Upper lobe of left lung (tissue), 6 donors: ENCODE measurements around the gene P2RY14. TPM values are rescaled to one million over a fixed set of nuclear protein-coding genes. Genes with fewer than 3 reads are reported as not detected.
"Not testable (repeated sequence)": the region's sequence is repeated elsewhere in the genome, so short reads cannot be mapped to it uniquely, and the experiment has no call there.

Experiments
- ATAC-seq, 2 donors: fragments of 200-7000 bp; cut with Tn5 transposase; one replicate each; pipeline ENCODE4 v1.9.1; 2022; ENCODE audit warnings: mild to moderate bottlenecking in 2 of 2, moderate library complexity in 2 of 2; ENCODE audit not compliant: low FRiP score in 2 of 2
- DNase-seq, 2 donors: peaks; one replicate each; pipeline ENCODE4 v3.0.0-alpha.2; 2019 to 2020
- H3K27ac ChIP-seq, 4 donors: fragments of 200-600 bp; sonication (generic); one replicate each; pipeline ENCODE4 v1.5.1; 2016 to 2019
- H3K27me3 ChIP-seq, 4 donors: fragments of 200-600 bp; sonication (generic); one replicate each; pipeline ENCODE4 v1.5.1; 2017 to 2019
- H3K36me3 ChIP-seq, 4 donors: fragments of 200-600 bp; sonication (generic); one replicate each; pipeline ENCODE4 v1.5.1; 2016 to 2019
- H3K4me1 ChIP-seq, 4 donors: fragments of 200-600 bp; sonication (generic); one replicate each; pipeline ENCODE4 v1.5.1; 2018 to 2019
- H3K4me3 ChIP-seq, 4 donors: fragments of 200-600 bp; sonication (generic); one replicate each; pipeline ENCODE4 v1.5.1; 2017 to 2019; ENCODE audit warnings: mild to moderate bottlenecking in 2 of 4, moderate library complexity in 1 of 4
- H3K9me3 ChIP-seq, 4 donors: fragments of 200-600 bp; sonication (generic); one replicate each; pipeline ENCODE4 v1.5.1; 2018 to 2019
- CTCF ChIP-seq, 6 experiments: fragments of 450-650 bp in 4 of 6; fragments of 200-600 bp in 2 of 6; sonication (generic) in 2 of 6; IDR thresholded peaks; one replicate each; pipeline ENCODE4 v1.5.1; 2016 to 2019; ENCODE audit warnings: antibody characterized with exemption in 6 of 6
- EP300 ChIP-seq, 4 donors: sonication (generic); formaldehyde crosslinking; IDR thresholded peaks; one replicate each; pipeline ENCODE4 v1.5.1; 2017; ENCODE audit warnings: antibody characterized with exemption in 4 of 4, control low read depth in 2 of 4
- POLR2A ChIP-seq, 4 donors: fragments of 450-650 bp; IDR thresholded peaks; one replicate each; pipeline ENCODE4 v1.5.1; 2016 to 2017; ENCODE audit warnings: antibody characterized with exemption in 4 of 4, mild to moderate bottlenecking in 2 of 4
- POLR2AphosphoS5 ChIP-seq, 2 donors: sonication (generic); formaldehyde crosslinking; IDR thresholded peaks; one replicate each; pipeline ENCODE4 v1.5.1; 2017; ENCODE audit warnings: antibody characterized with exemption in 2 of 2
- WGBS, 2 donors: methylation state at CpG; one replicate each; pipeline ENCODE4 v1.1.5; 2017 to 2018; 5-methylcytosine and 5-hydroxymethylcytosine counted together
- total RNA-seq, 6 donors: library from RNA; depleted of rRNA in 4 of 6; stranded (reverse); fragments of >200 nt in 4 of 6; gene quantifications; one replicate each; pipeline versions ENCODE4 v1.1.0 to v1.2.1, GENCODE V29; 2016 to 2021
- donor health status: DM: no; HTN: no; CAD: no; lungs with moderate emphysema.
- donor health status: DM: no; HTN: yes; CAD: no; lungs with severe emphysema.

P2RY14 gene
- total RNA-seq, 6 donors from 2014 or later: 1.7 to 6.2 (median 3.9) TPM

- no peak overlapping the region for H3K27ac ChIP-seq
- H3K27me3 ChIP-seq: no peaks in the 10 kb centered on the region
- H3K4me3 ChIP-seq: no peak overlapping the region
- TF ChIP-seq CTCF (IDR thresholded peaks at IDR 0.05) (no peak), POLR2AphosphoS5 (IDR thresholded peaks at IDR 0.05) (no peak), EP300 (IDR thresholded peaks at IDR 0.05) (no peak), POLR2A (IDR thresholded peaks at IDR 0.05) (no peak)
- H3K36me3 ChIP-seq: no peaks in the 10 kb centered on the region
- DNase-seq: no peak
- 84 to 87% methylated on average over 1 of the region's 1 CpG for WGBS, 2 donors
- no peaks in the 10 kb centered on the region for H3K9me3 ChIP-seq
- ATAC-seq: no peak
- H3K4me1 ChIP-seq: no peaks in the 10 kb centered on the region
Observed at GRCh38 chr3:151264605-151265004, 13.7 kb downstream of the P2RY14 start.

GRCh38 chr3:151262871-151263525 lies 15.3 kb downstream of the P2RY14 start:
- H3K4me3 ChIP-seq: no peak overlapping the region
- TF ChIP-seq EP300 (IDR thresholded peaks at IDR 0.05): no peak
- TF ChIP-seq POLR2AphosphoS5 (IDR thresholded peaks at IDR 0.05): no peak
- TF ChIP-seq POLR2A (IDR thresholded peaks at IDR 0.05): no peak
- no peak for TF ChIP-seq CTCF (IDR thresholded peaks at IDR 0.05)
- no peaks in the 10 kb centered on the region for H3K9me3 ChIP-seq
- ATAC-seq (no peak), DNase-seq (no peak)
- H3K36me3 ChIP-seq: no peaks in the 10 kb centered on the region
- no peaks in the 10 kb centered on the region for H3K4me1 ChIP-seq
- H3K27me3 ChIP-seq: no peaks in the 10 kb centered on the region
- 75 to 86% methylated on average over 8 of the region's 8 CpGs for WGBS, 2 donors
- no peak overlapping the region for H3K27ac ChIP-seq

GRCh38 chr3:151259664-151260063 lies 18.7 kb downstream of the P2RY14 start:
- no peaks in the 10 kb centered on the region for H3K36me3 ChIP-seq
- no peaks in the 10 kb centered on the region for H3K9me3 ChIP-seq
- 59 to 60% methylated on average over 3 of the region's 3 CpGs for WGBS, 2 donors
- H3K27ac ChIP-seq: no peak overlapping the region
- H3K4me3 ChIP-seq: no peak overlapping the region
- no peaks in the 10 kb centered on the region for H3K27me3 ChIP-seq
- no peaks in the 10 kb centered on the region for H3K4me1 ChIP-seq
- ATAC-seq: no peak
- no peak for DNase-seq
- no peak for TF ChIP-seq CTCF (IDR thresholded peaks at IDR 0.05)
- TF ChIP-seq EP300 (IDR thresholded peaks at IDR 0.05): no peak
- TF ChIP-seq POLR2AphosphoS5 (IDR thresholded peaks at IDR 0.05): no peak
- TF ChIP-seq POLR2A (IDR thresholded peaks at IDR 0.05): no peak

- Histone ChIP-seq H3K9me3 (no peaks in the 10 kb centered on the region), H3K4me1 (no peaks in the 10 kb centered on the region), H3K36me3 (no peaks in the 10 kb centered on the region), H3K4me3 (no peak overlapping the region), H3K27me3 (no peaks in the 10 kb centered on the region), H3K27ac (no peak overlapping the region)
- no peak for DNase-seq
- TF ChIP-seq POLR2A (IDR thresholded peaks at IDR 0.05): no peak
- no peak for TF ChIP-seq EP300 (IDR thresholded peaks at IDR 0.05)
- TF ChIP-seq POLR2AphosphoS5 (IDR thresholded peaks at IDR 0.05): no peak
- no peak for TF ChIP-seq CTCF (IDR thresholded peaks at IDR 0.05)
- ATAC-seq: no peak
- WGBS, 2 donors: 56% methylated on average over 1 of the region's 1 CpG
Observed at GRCh38 chr3:151256749-151257148, 21.6 kb downstream of the P2RY14 start.

GRCh38 chr3:151248772-151249337 lies 29.5 kb downstream of the P2RY14 start:
- TF ChIP-seq EP300 (IDR thresholded peaks at IDR 0.05) (no peak), POLR2AphosphoS5 (IDR thresholded peaks at IDR 0.05) (no peak), CTCF (IDR thresholded peaks at IDR 0.05) (no peak), POLR2A (IDR thresholded peaks at IDR 0.05) (no peak)
- H3K27me3 ChIP-seq: no peaks in the 10 kb centered on the region
- ATAC-seq: no peak
- H3K27ac ChIP-seq: no peak overlapping the region
- no peak for DNase-seq
- peaks cover 0 to 2% (median 0%) of the 10 kb centered on the region in 4 donors for H3K4me1 ChIP-seq
- WGBS, 2 donors: 36 to 40% methylated on average over 3 of the region's 3 CpGs
- H3K4me3 ChIP-seq: peak overlapping the region in 2 of 4 donors; percentile 4 to 13
- H3K36me3 ChIP-seq: no peaks in the 10 kb centered on the region
- H3K9me3 ChIP-seq: no peaks in the 10 kb centered on the region

- not testable (repeated sequence) for H3K27ac ChIP-seq, H3K4me3 ChIP-seq, H3K4me1 ChIP-seq, H3K9me3 ChIP-seq, H3K36me3 ChIP-seq, ATAC-seq, H3K27me3 ChIP-seq
- peak in 1 of 2 donors; percentile 64 for DNase-seq
- 82 to 86% methylated on average over 16 to 18 of the region's 18 CpGs for WGBS, 2 donors
Observed at GRCh38 chr3:151242006-151242405, 36.3 kb downstream of the P2RY14 start.
